Occipital lobe (tissue), 2 donors: Measurements from ENCODE around the gene LRMDA. TPM values are rescaled to one million over a fixed set of nuclear protein-coding genes. Genes with fewer than 3 reads are reported as not detected.
"Not testable (repeated sequence)": the region's sequence is repeated elsewhere in the genome, so short reads cannot be mapped to it uniquely, and the experiment has no call there.

Experiments
- DNase-seq: peaks from one replicate; lab custom pipeline; 2025; lab: John Stamatoyannopoulos, UW
- total RNA-seq: library from RNA; depleted of rRNA; stranded (reverse); fragments of >200 nt; gene quantifications from one replicate; pipeline ENCODE4 v1.2.3, GENCODE V29; 2014

LRMDA gene
- total RNA-seq, 1 donor from 2014 or later: 0.62 TPM

- no peak for DNase-seq
These were observed 174.9 kb downstream of the LRMDA start for GRCh38 chr10:75606203-75606779.

GRCh38 chr10:75607576-75607975, 176.2 kb downstream of the LRMDA start:
- DNase-seq: no peak

GRCh38 chr10:75610183-75610582, 178.8 kb downstream of the LRMDA start:
- DNase-seq: no peak

GRCh38 chr10:75611172-75611992, 180.0 kb downstream of the LRMDA start:
- no peak for DNase-seq

GRCh38 chr10:75611993-75612372, 180.6 kb downstream of the LRMDA start:
- DNase-seq: no peak

- no peak for DNase-seq
These were observed 181.7 kb downstream of the LRMDA start for GRCh38 chr10:75612904-75613684.

GRCh38 chr10:75613685-75614504, 182.5 kb downstream of the LRMDA start:
- DNase-seq: no peak

- DNase-seq: no peak
These were observed 184.7 kb downstream of the LRMDA start for GRCh38 chr10:75616076-75616475.

- DNase-seq: no peak
These were observed 185.6 kb downstream of the LRMDA start for GRCh38 chr10:75616874-75617478.

- no peak for DNase-seq
These were observed 186.2 kb downstream of the LRMDA start for GRCh38 chr10:75617485-75618155.

GRCh38 chr10:75619635-75620034, 188.2 kb downstream of the LRMDA start:
- no peak for DNase-seq

- no peak for DNase-seq
These were observed 188.9 kb downstream of the LRMDA start for GRCh38 chr10:75620356-75620755.

- not testable (repeated sequence) for DNase-seq
These were observed 189.6 kb downstream of the LRMDA start for GRCh38 chr10:75621003-75621402.

- no peak for DNase-seq
These were observed 191.1 kb downstream of the LRMDA start for GRCh38 chr10:75622503-75622902.

GRCh38 chr10:75623310-75624093, 192.1 kb downstream of the LRMDA start:
- no peak for DNase-seq

GRCh38 chr10:75624638-75625037, 193.2 kb downstream of the LRMDA start:
- no peak for DNase-seq

- no peak for DNase-seq
These were observed 199.3 kb downstream of the LRMDA start for GRCh38 chr10:75630746-75631145.

GRCh38 chr10:75632805-75633462, 201.5 kb downstream of the LRMDA start:
- DNase-seq: no peak

GRCh38 chr10:75633568-75633967, 202.1 kb downstream of the LRMDA start:
- no peak for DNase-seq
